Activated CD4-positive, alpha-beta memory T cell treated with anti-CD3 and anti-CD28 coated beads for 36 hours (primary cell): ENCODE data around the gene TMEM176B. TPM values are rescaled to one million over a fixed set of nuclear protein-coding genes. Genes with fewer than 3 reads are reported as not detected.
"Not testable (repeated sequence)": the region's sequence is repeated elsewhere in the genome, so short reads cannot be mapped to it uniquely, and the experiment has no call there.

ENCODE experiments used
- CTCF ChIA-PET: fragments of 350-600 bp; sonication (Branson Sonifier 250); formaldehyde crosslinking; loops from one replicate; lab custom pipeline; 2021; ENCODE audit warnings: antibody characterized with exemption, inconsistent platforms; lab: Charles Lee
- POLR2A ChIA-PET: fragments of 350-600 bp; sonication (Branson Sonifier 250); formaldehyde crosslinking; loops from one replicate; lab custom pipeline; 2021; ENCODE audit warnings: antibody characterized with exemption; lab: Charles Lee
- DNase-seq: peaks from one replicate; pipeline ENCODE4 v3.0.0-alpha.2; 2020
- H3K27ac Mint-ChIP-seq: one replicate; pipeline ENCODE4 v1.8.0; 2021; ENCODE audit warnings: mixed read lengths
- H3K27me3 Mint-ChIP-seq: one replicate; pipeline ENCODE4 v1.8.0; 2021; ENCODE audit warnings: mixed read lengths
- H3K36me3 Mint-ChIP-seq: one replicate; pipeline ENCODE4 v1.8.0; 2021; ENCODE audit warnings: mixed read lengths
- H3K4me1 Mint-ChIP-seq: one replicate; pipeline ENCODE4 v1.8.0; 2021; ENCODE audit warnings: low read depth, mixed read lengths
- H3K4me3 Mint-ChIP-seq: one replicate; pipeline ENCODE4 v1.8.0; 2021; ENCODE audit warnings: mild to moderate bottlenecking, mixed read lengths
- H3K9me3 Mint-ChIP-seq: one replicate; pipeline ENCODE4 v1.8.0; 2021; ENCODE audit warnings: mixed read lengths
- intact Hi-C: fragments of 100-400 bp; cut with micrococcal nuclease; formaldehyde crosslinking; loops from one replicate; pipeline ENCODE4 v1.15.1; 2023
- total RNA-seq, 2 experiments: library from RNA; stranded (reverse); gene quantifications; one replicate each; pipeline ENCODE4 v1.2.3, GENCODE V29; 2021

TMEM176B gene
- total RNA-seq, 2 experiments from 2014 or later = not detected

GRCh38 chr7:150814328-150815001 is 14.3 kb upstream of the TMEM176B start:
- DNase-seq = no peak
- CTCF ChIA-PET = no interaction called here
- no peaks in the 10 kb centered on the region for H3K4me1 Mint-ChIP-seq

GRCh38 chr7:150807616-150808438 is 7.7 kb upstream of the TMEM176B start:
- H3K4me1 Mint-ChIP-seq, POLR2A ChIA-PET, H3K36me3 Mint-ChIP-seq, H3K27ac Mint-ChIP-seq, DNase-seq, H3K4me3 Mint-ChIP-seq: not testable (repeated sequence)
- Mint-ChIP-seq H3K9me3 (peaks cover 24% of the 10 kb centered on the region), H3K27me3 (peaks cover 22% of the 10 kb centered on the region)
- CTCF ChIA-PET = interaction anchor here (0.7 kb wide), 1 partner anchor 13 kb away, joined by 3 read pairs; no protein-coding TSS in a partner anchor
- intact Hi-C loops = loop anchor here (10.0 kb wide), 1 partner anchor 57 kb away; no protein-coding TSS in a partner anchor

More at GRCh38 chr7:150814328-150815001, 14.3 kb upstream of the TMEM176B start:
- POLR2A ChIA-PET = no interaction called here
- intact Hi-C loops = no loop called here
- Mint-ChIP-seq H3K36me3 (peaks cover 5% of the 10 kb centered on the region), H3K4me3 (no peak overlapping the region), H3K9me3 (peaks cover 9% of the 10 kb centered on the region), H3K27ac (no peak overlapping the region), H3K27me3 (peaks cover 23% of the 10 kb centered on the region)

GRCh38 chr7:150806863-150807262 is 6.7 kb upstream of the TMEM176B start:
- Mint-ChIP-seq H3K9me3 (peaks cover 24% of the 10 kb centered on the region), H3K4me1 (no peaks in the 10 kb centered on the region), H3K27ac (no peak overlapping the region), H3K4me3 (no peak overlapping the region), H3K36me3 (no peaks in the 10 kb centered on the region), H3K27me3 (peaks cover 27% of the 10 kb centered on the region)
- no peak for DNase-seq
- POLR2A ChIA-PET = no interaction called here
- intact Hi-C loops = loop anchor here (10.0 kb wide), 1 partner anchor 58 kb away; no protein-coding TSS in a partner anchor
- CTCF ChIA-PET = no interaction called here

- peaks cover 29% of the 10 kb centered on the region for H3K27me3 Mint-ChIP-seq
- intact Hi-C loops = loop anchor here (10.0 kb wide), 1 partner anchor 58 kb away; no protein-coding TSS in a partner anchor
- no peak for DNase-seq
- H3K9me3 Mint-ChIP-seq = peaks cover 24% of the 10 kb centered on the region
- POLR2A ChIA-PET = no interaction called here
- CTCF ChIA-PET = no interaction called here
- H3K4me1 Mint-ChIP-seq = no peaks in the 10 kb centered on the region
- no peak overlapping the region for H3K4me3 Mint-ChIP-seq
- no peaks in the 10 kb centered on the region for H3K36me3 Mint-ChIP-seq
- H3K27ac Mint-ChIP-seq = no peak overlapping the region
These were observed 6.3 kb upstream of the TMEM176B start for GRCh38 chr7:150806454-150806853.

- H3K4me1 Mint-ChIP-seq = peaks cover 4% of the 10 kb centered on the region
- H3K27ac Mint-ChIP-seq = no peak overlapping the region
- peaks cover 24% of the 10 kb centered on the region for H3K9me3 Mint-ChIP-seq
- POLR2A ChIA-PET = no interaction called here
- H3K4me3 Mint-ChIP-seq = no peak overlapping the region
- CTCF ChIA-PET = no interaction called here
- no peaks in the 10 kb centered on the region for H3K36me3 Mint-ChIP-seq
- H3K27me3 Mint-ChIP-seq = peaks cover 34% of the 10 kb centered on the region
- no peak for DNase-seq
- intact Hi-C loops = loop anchor here (10.0 kb wide), 1 partner anchor 59 kb away; no protein-coding TSS in a partner anchor
These were observed 5.7 kb upstream of the TMEM176B start for GRCh38 chr7:150805864-150806263.

- no peak for DNase-seq
- Mint-ChIP-seq H3K4me1 (peaks cover 5% of the 10 kb centered on the region), H3K36me3 (no peaks in the 10 kb centered on the region), H3K4me3 (no peak overlapping the region), H3K27me3 (peaks cover 30% of the 10 kb centered on the region), H3K9me3 (peaks cover 24% of the 10 kb centered on the region), H3K27ac (no peak overlapping the region)
- ChIA-PET CTCF (no interaction called here), POLR2A (no interaction called here)
- intact Hi-C loops = loop anchor here (10.0 kb wide), 1 partner anchor 60 kb away; no protein-coding TSS in a partner anchor
These were observed 4.6 kb upstream of the TMEM176B start for GRCh38 chr7:150804802-150805201.

- Mint-ChIP-seq H3K4me3 (no peak overlapping the region), H3K27me3 (peaks cover 39% of the 10 kb centered on the region), H3K27ac (no peak overlapping the region), H3K4me1 (peaks cover 5% of the 10 kb centered on the region), H3K9me3 (peaks cover 24% of the 10 kb centered on the region), H3K36me3 (no peaks in the 10 kb centered on the region)
- intact Hi-C loops = loop anchor here (10.0 kb wide), 1 partner anchor 61 kb away; no protein-coding TSS in a partner anchor
- CTCF ChIA-PET = interaction anchor here (1.0 kb wide), 1 partner anchor 27 kb away, joined by 3 read pairs; no protein-coding TSS in a partner anchor
- POLR2A ChIA-PET = no interaction called here
- DNase-seq = no peak
These were observed 3.1 kb upstream of the TMEM176B start for GRCh38 chr7:150803161-150803860.

- peaks cover 5% of the 10 kb centered on the region for H3K4me1 Mint-ChIP-seq
- peak overlapping the region; percentile 26 for H3K4me3 Mint-ChIP-seq
- H3K27me3 Mint-ChIP-seq = peaks cover 41% of the 10 kb centered on the region
- CTCF ChIA-PET = interaction anchor here (1.0 kb wide), 1 partner anchor 26 kb away, joined by 3 read pairs; no protein-coding TSS in a partner anchor
- H3K9me3 Mint-ChIP-seq = peaks cover 22% of the 10 kb centered on the region
- intact Hi-C loops = loop anchor here (10.0 kb wide), 1 partner anchor 63 kb away; no protein-coding TSS in a partner anchor
- POLR2A ChIA-PET = no interaction called here
- no peak for DNase-seq
- no peak overlapping the region for H3K27ac Mint-ChIP-seq
- no peaks in the 10 kb centered on the region for H3K36me3 Mint-ChIP-seq
These were observed 2.0 kb upstream of the TMEM176B start for GRCh38 chr7:150801946-150802771.

- POLR2A ChIA-PET = no interaction called here
- CTCF ChIA-PET = no interaction called here
These were observed 1.2 kb upstream of the TMEM176B start for GRCh38 chr7:150801242-150801945.

GRCh38 chr7:150800581-150801241 is 547 bp upstream of the TMEM176B start, which contains the start of gene TMEM176A:
TMEM176A (plus strand) TSS chr7:150800769; CDS start chr7:150801551, 782 bp downstream.
- Mint-ChIP-seq H3K27me3 (peaks cover 42% of the 10 kb centered on the region), H3K4me3 (peak within 1 kb of the TSS; percentile 55), H3K36me3 (no peaks in the 10 kb centered on the region), H3K4me1 (peaks cover 5% of the 10 kb centered on the region), H3K27ac (no peak within 1 kb of the TSS), H3K9me3 (peaks cover 13% of the 10 kb centered on the region)
- intact Hi-C loops = loop anchor here (10.0 kb wide), 1 partner anchor 64 kb away; no protein-coding TSS in a partner anchor
- CTCF ChIA-PET = interaction anchor here (0.7 to 1.4 kb wide), 2 partner anchors 22 to 185 kb away, joined by 3 read pairs; no protein-coding TSS in a partner anchor
- POLR2A ChIA-PET = no interaction called here
- peak; percentile 30 for DNase-seq

More at GRCh38 chr7:150801242-150801945, 1.2 kb upstream of the TMEM176B start:
- no peak for DNase-seq
- intact Hi-C loops = loop anchor here (10.0 kb wide), 1 partner anchor 63 kb away; no protein-coding TSS in a partner anchor
- Mint-ChIP-seq H3K27me3 (peaks cover 43% of the 10 kb centered on the region), H3K27ac (no peak overlapping the region), H3K36me3 (no peaks in the 10 kb centered on the region), H3K4me1 (peaks cover 5% of the 10 kb centered on the region), H3K4me3 (peak overlapping the region; percentile 55), H3K9me3 (peaks cover 17% of the 10 kb centered on the region)
